NCI-H748 (cell line): Measurements from ENCODE around the gene GREB1.

ENCODE experiments used
- DNase-seq: peaks from one replicate; lab custom pipeline; 2025; ENCODE audit not compliant: unreplicated experiment; lab: John Stamatoyannopoulos, UW

GREB1 gene

DNA sequence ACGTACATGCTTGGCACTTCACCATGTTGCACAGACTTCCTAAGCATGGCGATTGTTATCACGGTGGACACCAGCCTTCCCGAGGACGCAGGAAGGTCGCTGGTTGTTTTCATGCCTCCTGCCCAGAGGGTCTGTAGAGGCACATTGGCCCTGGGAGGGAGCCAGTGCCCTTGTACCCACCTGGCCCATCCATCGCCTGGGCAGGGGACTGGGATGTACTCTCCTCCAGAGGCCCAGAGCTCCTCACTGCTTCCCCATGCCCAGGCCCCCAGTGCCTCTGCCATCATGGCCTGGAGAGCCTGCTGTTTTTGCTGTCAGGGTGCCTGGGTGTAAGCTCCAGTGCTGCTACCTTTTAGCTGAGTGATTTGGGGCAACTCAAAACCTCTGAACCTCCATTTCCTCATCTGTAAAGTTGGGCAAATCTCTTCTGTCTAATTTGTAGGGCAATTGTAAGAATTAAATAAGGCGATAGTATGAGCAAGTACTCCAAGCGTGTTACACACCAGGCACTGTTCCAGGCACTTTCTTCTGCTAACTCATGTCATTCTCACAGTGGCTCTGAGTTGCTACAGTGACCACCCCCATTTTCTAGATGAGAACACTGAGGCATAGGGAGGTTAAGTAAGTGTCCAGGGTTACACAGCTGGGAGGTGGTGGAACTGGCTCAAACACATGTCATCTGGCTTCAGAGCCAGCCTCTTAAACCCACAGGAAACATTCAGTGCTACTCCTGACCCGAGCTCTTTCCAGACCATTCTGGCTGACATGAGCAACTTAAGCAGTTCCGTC, 45.3 kb downstream of the GREB1 start:
- DNase-seq: no peak

DNA sequence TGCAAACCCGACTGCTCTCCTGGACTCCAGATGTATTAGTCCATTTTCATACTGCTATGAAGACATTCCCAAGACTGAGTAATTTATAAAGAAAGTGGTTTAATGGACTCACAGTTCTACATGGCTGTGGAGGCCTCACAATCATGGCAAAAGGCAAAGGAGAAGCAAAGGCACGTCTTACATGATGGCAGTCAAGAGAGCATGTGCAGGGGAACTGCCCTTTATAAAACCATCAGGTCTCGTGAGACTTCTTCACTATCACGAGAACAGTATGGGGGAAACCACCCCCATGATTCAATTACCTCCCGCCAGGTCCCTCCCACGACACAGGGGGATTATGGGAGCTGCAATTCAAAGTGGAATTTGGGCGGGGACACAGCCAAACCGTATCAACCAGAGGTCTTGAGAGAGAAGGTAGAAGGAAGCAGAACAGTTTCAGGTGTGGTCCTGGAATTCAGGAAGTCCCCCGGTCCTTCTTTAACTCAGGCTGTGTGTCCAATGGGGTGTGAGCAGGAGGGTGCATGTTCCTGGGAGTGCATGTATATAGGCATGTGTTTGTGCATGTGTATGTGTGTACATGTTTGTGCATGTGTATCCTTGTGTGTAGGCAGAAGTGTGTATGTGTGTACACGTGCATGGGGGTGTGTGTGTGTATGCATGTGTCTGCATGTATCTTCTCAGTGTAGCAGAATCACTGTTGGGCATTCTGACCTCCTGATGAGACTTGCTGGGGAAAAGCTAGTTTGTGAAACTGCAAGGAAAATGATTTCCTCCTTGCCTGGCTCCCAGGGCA, 46.2 kb downstream of the GREB1 start:
- DNase-seq: no peak

DNA sequence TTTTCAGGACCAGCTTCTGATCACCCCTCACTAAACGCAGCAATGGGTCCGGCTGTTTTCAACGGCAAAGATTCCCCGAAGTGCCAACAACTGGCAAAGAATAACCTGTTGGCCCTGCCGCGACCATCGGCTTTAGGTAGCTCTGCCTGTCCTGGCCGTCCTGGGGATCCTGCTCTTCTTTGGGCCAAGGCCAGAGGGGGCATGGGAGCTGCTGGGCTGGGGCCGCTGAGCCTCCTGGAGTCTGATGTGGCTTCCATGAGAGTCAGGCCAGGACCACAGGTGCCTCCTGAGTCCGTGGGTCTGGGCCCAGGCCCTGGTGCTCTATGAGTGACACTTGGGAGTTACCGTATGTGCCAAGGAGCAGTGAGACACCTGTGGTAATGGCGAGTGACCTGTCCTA, 46.9 kb downstream of the GREB1 start:
- no peak for DNase-seq

DNA sequence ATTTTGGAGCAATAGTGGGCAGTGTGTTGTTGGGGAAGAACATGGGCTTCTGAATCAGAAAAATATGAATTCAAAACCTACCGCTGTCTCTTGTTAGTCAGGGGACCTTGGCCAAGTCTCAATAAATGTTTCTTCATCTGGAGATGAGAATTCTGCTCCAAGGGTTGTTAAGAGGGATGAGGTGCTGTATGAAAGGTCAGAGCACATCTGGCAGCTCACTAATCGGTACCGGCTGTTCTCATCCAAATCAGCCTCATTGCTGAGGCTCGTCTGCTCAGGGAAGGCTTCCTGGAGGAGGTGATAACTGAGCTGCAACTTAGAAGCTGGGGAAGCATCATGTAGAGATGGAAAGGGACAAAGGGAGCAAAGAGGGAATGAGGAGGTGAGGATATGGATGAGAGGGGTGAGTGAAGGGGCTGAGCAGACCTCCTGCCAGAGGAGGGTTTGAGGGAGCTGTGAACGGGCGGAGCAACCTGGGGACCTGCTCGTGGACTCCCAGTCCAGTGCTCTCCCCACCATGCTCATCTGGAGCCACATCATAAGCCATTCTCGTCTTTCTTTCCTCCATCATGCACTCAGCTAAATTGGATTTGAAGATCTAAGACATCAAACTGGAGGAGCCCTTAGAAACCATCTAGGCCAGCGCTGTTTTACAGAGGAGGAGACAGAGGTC, 47.4 kb downstream of the GREB1 start:
- DNase-seq: no peak

DNA sequence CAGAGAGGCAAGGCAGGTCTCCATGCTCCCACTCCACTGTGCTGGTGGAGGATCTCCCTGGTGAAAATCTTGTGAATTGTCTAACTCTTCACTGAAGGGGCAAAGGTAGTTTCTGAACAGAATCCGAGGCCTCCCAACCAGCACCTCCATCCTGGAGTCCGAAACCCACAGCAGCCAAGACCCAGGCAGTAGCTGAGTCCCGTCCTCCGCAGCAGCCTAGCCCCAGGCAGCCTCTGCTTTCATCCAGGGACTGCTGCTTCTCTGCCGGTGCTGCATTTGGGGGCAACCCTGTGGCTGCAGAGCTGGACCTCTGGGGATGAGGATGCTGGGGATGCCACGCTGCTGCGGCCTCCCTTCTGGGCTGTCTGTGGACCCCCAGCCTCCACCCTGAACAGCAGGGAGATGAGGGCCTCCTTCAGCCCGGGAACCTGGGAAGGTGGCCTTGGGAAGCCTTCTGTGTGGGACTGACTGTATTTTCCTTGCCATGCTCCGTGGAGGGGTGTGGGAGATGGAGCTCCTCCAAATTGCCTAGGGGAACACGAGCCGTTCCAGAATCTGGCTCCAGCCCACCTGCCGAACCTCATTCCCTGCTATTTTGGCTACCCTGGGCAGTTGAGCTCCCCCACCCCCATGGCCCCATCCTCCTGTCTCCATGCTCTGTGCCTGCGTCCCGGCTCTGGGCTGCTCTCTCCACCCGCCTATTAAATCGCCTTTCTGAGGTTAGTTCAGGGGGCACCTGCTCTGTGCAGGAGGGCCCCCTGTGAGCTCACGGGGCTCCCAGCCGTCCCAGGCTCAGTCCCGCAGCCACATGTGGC, 48.2 kb downstream of the GREB1 start:
- no peak for DNase-seq

DNA sequence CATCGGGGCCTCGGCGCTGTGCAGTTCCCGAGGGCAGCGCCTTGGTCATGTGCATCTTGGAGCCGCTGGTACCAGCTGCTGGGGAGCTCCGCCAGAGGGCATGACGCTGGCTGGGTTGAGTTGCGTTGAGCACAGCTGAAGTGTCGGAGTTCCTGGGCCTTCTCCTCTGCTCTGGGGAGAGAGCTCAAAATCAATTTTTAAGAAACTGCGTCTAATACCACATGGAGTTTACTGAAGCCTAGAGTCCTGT, 48.7 kb downstream of the GREB1 start:
- DNase-seq: no peak

DNA sequence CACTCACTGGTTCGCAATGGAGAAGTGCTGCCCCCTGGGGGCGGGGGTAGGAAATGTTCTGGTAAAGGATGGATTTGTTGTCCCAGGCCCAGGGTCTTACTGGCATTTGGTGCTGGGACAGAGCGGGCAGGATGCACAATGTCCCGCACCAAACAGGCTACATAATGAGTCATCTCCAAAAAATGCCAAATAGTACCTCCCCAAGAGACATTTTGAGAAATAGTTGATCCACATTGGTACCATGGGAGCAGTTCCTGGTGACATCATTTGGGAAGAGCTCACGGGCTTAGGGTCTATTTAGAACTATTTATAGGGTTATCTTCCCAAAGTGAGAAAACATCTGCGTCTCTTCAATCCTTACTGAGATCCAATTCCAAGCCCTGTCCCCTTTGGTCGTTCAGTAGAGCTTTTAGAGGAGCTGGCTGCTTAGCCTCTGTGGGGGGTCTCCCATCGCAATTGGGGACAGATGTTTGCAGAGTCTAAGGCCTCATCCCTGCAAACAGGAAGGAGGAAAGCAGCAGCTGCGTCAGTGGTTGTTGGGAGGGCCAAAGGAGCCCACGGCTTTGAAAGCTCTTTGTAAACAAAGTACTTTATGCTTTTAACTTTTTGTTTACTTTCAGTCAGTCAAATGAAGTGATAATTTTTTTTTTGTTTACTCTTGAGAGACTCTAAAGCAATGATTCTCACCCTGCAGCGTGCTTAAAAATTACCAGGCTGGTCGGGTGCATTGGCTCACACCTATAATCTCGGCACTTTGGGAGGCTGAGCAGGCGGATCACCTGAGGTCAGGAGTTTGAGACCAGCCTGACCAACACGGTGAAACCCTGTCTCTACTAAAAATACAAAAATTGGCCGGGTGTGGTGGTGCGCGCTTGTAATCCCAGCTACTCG, 49.3 kb downstream of the GREB1 start:
- DNase-seq: peak; percentile 91

DNA sequence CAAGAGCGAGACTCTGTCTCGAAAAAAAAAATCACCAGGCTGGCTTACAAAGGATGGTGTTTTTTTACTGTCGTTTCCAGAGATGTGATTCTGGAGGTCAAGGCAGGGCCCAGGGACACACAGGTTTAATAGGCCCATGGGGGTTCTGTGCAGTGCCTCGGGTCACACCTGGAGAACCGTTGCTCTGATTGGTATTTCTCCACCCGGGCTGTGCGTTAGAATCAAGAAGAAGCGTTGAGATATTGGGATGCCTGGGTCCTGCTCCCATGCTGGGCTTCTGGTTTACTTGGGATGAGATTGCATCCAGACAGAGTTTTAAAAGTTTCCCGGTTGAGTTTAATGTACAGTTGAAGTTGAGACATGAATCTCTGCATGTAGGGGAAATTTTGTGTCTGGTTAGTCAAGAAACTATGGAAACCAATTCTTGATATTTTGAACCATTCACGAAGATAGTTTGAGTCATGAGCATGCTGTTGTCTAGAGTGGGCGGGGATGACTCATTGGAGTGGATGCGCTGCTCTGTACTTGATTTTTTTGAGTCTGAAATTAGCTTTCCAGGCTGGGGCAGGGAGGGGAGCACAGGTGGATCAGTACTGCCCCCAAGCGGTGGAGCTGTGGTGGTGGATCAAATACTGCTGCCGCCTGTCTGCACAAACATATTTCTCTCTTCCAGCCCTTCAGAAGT, 50.1 kb downstream of the GREB1 start:
- peak; percentile 75 for DNase-seq

DNA sequence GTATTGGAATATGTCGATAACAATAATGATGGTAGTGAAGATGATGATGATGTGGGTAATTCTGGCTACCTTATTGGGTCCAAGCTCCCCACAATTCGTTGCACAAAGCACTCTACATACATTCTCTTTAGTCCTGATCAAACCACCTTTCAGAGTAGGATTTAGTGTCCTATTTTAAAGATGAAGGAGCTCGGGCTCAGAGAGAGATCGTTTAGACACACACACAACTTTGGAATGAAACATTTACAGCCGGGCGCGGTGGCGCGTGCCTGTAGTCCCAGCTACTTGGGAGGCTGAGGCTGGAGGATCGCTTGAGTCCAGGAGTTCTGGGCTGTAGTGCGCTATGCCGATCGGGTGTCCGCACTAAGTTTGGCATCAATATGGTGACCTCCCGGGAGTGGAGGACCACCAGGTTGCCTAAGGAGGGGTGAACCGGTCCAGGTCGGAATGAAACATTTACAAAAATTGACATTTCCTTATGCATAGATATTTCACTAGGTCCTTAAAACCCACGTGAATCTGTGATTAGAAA, 50.7 kb downstream of the GREB1 start:
- DNase-seq: no peak

DNA sequence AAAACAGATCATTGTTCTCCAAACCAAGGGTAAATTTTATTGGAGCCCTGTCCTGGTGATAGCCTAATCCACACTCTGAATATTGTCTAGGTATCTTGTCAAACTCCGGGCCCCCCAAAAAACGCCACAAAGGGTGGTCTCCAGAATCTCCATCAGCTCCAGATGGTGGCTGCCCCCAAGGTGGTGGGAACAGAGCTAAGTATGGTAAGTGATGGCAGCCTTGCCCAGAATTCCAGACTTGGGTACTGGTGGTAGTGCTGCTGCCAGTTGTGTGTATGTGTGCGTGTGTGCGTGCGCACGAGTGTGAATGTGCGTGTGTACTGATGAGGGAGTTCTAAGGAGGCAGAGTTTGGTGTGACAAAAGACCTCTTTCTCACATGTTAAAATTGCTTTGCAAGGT, 51.2 kb downstream of the GREB1 start:
- no peak for DNase-seq

DNA sequence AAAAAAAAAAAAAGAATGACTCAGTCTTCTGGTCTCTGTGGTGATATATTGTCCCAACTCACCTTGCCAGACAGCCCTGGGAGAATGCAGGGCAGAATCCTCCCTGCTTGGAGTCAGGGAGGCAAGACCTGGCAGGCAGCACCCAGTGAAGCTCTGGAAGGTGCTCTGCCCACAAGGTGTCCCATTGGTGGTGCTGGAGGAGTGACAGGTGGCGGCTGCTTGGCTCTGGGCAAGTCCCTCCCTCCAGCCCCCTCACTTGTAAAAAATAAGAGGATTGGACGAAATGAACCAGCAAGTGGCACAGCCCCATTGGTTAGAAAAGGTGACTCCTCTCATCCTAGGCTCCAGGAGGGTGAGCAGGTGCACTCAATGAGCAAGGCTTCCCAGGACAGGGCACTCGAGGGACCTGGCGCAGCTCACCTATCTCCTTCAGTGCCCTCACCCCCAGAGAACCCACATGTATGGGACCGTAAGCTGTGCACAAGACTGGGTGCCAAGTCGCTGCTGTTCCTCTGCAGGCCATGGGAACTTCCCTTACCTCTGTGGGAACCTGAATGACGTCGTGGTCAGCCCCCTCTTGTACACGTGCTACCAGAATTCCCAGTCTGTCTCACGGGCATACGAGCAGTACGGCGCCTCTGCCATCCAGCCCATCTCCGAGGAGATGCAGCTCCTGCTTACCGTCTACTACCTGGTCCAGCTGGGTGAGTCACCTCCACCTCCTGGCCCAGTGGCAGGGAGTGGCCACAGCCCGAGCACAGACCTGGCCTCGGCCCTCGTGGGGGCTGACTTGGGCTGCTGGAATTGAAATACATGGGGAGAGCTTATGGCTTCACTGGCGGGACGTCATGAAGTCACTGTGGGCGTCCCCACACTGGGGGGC, 54.6 kb downstream of the GREB1 start:
- no peak for DNase-seq

DNA sequence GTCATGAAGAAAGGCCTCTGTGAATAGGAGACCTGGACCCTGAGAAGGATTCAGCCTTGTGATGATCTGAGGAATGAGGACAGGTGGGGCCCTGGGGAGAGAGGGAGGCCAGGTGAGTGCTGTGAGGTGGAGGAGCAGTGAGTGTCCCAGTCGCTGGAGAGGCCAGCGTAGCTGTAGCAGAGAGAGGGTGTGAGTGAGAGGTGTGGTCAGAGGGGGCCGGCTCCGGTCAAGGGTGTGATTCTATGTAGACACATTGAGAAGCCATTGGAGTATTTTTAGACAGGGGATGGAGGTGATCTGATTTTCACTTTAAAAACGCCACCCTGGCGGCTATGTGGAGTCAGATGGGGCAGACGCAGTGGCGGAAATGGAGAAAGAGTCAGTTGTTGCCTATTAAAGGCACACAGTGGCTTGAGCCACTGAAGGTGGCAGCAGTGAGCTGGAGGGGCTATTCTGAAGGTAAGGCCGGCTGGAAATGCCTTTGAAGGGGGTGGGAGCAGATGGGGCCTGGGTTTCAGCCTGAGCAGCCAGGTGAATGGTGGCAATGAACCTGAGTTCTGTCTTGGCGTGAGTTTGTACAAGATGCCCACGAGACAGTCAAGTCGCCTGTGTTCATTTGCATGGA, 55.6 kb downstream of the GREB1 start:
- peak; percentile 12 for DNase-seq

DNA sequence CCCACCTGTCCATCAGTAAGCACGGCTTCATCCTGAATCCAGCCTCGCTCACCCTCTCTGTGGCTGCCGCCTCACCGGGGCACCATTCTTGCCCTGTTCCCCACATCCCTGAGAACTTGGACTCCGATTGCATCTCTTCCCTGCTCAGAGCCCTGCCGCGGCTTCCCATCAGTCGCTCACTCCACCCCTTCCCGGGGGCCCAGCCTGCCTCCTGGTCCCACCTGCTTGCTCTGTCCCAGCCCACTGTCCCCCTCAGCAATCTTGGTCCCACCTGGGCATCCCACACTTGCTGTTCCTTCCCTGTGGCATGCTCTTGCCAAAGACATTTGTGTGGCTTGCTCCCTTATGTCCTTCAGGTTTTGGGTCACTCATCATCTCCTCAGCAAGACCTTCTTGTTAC, 56.3 kb downstream of the GREB1 start:
- no peak for DNase-seq

DNA sequence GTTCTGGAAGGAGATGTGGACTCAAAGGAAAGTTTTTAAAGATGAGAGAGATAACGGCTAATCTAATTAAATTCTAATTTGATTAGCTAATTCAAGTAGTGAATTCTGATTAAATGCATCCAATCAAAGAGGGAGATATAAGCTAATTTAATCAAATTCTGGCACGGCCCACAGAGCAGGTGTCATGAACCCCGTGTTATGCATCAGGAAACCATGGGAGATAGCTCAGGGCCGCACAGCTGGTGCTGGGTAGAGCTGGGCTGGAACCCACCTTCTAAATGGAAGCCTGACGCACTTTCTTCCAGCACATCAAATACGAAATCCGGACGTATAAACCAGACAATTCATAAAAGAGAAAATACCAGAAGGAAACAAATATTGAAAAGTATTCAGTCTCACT, 57.2 kb downstream of the GREB1 start:
- no peak for DNase-seq

DNA sequence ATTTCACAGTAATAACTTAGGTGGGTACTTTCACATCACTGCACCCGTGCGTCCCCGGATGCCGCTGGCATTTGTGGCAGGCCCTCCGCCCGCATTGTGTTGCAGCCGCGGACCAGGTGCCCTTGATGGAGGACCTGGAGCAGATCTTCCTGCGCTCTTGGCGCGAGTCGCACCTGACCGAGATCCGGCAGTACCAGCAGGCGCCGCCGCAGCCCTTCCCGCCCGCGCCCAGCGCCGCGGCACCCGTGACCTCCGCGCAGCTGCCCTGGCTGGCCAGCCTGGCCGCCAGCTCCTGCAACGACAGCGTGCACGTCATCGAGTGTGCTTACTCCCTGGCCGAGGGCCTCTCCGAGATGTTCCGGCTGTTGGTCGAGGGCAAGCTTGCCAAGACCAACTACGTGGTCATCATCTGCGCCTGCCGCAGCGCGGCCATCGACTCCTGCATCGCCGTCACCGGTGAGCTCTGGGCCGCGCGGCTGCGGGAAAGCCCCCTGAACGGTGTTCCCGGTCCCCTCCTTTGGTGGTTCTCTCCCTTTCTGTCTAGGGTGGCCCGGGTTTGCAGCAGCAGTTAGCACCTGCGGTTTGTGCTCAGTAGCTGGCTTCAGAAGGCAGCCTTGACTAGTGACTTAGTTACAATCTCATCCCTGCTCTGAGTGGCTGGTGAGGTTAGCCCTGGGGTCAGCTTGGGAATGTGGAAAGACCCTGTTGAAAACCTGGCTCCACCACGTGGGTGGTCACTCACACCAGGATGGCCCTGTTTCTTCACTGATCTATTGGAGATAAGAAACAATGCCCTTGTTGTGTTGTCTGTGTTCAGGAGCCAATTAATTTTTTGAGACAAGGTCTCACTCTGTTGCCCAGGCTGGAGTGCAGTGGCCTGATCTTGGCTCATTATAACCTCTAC, 59.1 kb downstream of the GREB1 start:
- no peak for DNase-seq

DNA sequence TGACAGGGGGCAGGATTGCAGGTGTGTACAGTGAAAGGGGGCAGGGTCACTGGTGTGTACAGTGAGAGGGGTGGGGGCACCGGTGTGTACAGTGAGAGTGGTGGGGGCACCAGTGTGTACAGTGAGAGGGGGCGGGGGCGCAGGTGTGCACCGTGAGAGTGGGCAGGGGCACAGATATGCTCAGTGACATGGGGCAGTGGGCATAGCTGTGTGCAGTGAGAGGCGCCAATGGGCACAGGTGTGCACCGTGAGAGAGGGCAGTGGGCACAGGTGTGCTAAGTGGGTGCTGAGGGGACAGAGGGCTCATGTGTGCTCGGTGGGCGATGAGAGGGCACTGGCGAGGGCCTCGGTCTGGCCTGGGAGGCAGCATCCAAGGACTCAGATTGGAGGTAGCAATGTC, 63.0 kb downstream of the GREB1 start:
- DNase-seq: no peak

DNA sequence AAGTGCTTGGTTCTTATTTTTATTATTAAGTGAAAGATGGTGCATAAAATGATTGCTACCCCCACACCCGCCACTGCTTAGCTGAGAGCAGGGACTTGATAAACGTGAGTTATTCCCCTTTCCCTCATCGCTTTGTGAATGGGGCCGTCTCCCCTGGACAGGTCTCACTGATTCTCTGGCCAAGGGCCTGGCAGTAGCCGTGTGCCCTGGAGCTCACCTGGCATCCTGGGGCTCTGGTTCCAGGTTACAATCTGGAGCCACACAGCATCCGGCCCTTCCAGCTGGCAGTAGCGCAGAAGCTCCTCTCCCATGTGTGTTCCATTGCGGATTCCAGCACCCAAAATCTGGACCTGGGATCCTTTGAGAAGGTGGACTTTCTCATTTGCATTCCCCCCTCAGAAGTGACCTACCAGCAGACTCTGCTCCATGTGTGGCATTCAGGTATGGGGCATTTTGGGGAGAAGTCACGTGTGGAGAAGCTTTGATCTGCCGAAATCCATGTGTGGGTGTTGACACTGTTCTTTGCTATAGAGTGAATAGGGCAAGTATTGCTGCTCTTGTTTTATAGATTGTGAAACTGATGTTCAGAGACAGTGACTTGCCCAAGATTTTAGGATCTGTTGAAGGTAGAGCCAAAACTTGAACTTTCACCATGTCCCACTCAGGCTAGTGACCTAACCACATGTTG, 63.8 kb downstream of the GREB1 start:
- DNase-seq: no peak
